ENCODE data around the gene FCHSD1.

FCHSD1 gene

DNA sequence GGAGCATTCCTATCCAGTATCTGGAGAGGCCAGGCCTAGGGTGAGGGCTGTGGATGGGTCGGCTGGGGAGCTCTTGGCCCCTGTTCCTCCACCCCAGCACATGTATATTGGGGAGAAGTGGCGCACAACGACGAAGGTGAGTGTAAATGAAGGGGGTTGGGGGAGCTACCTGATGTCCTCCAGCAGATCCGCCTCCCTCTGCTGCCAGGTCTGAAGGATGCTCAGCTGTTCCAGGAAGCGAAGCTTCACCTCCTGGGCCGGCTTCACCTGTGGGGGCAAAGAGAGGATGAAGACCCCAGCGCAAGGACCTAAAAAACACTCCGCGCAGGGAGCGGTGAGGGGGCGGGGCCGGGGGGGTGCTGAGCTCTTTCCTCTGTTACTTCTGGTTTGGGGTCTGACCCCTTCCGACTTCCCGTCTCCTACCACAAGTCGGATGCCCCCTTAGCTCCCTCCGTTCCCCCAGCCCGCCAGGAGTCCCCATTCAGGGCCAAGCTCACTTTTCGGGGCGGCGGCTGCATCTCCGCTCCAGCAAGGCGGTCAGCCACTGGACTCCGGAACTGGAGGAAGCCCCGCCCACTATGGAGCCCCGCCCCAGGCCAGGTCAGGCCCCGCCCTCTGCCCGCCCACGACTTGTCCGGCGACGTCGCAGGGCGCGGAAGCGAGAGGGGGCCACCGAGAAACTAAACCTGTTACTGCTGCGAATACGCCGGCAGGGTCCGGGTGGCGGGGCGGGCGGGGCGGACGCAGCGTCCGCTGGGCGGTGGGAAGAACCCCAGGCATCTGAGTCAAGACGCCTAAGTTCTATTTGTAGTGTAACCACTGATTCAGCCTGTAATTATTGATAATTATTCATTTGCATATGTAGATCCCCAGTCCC lies at the start of gene FCHSD1:
Gene FCHSD1 (minus strand): TSS at position 568 of the 877 bp plus-strand sequence. CDS start 50 bp downstream, at position 518.
- peaks cover 19% of the 10 kb centered on the region for H3K4me1 Mint-ChIP-seq (ENCODE audit: low read depth)
- H3K4me3 Mint-ChIP-seq = peak within 1 kb of the TSS; percentile 98
- peak; percentile 80 for DNase-seq (ENCODE audit: low spot score)
- no peaks in the 10 kb centered on the region for H3K9me3 Mint-ChIP-seq
- H3K27ac Mint-ChIP-seq = peak within 1 kb of the TSS; percentile 95
- no peaks in the 10 kb centered on the region for H3K27me3 Mint-ChIP-seq (ENCODE audit: low read depth)
- peaks cover 13% of the 10 kb centered on the region for H3K36me3 Mint-ChIP-seq (ENCODE audit: low read depth)

GRCh38 chr5:141697586-141697985 lies 46.4 kb upstream of the FCHSD1 start:
- DNase-seq (ENCODE audit: low spot score) = no peak
- peaks cover 22% of the 10 kb centered on the region for H3K4me1 Mint-ChIP-seq (ENCODE audit: low read depth)
- peaks cover 40% of the 10 kb centered on the region for H3K27me3 Mint-ChIP-seq (ENCODE audit: low read depth)
- no peak overlapping the region for H3K4me3 Mint-ChIP-seq
- no peak overlapping the region for H3K27ac Mint-ChIP-seq
- H3K9me3 Mint-ChIP-seq = no peaks in the 10 kb centered on the region
- no peaks in the 10 kb centered on the region for H3K36me3 Mint-ChIP-seq (ENCODE audit: low read depth)

GRCh38 chr5:141696431-141696830 lies 45.2 kb upstream of the FCHSD1 start:
- peaks cover 25% of the 10 kb centered on the region for H3K4me1 Mint-ChIP-seq (ENCODE audit: low read depth)
- H3K27ac Mint-ChIP-seq = no peak overlapping the region
- no peaks in the 10 kb centered on the region for H3K9me3 Mint-ChIP-seq
- no peak for DNase-seq (ENCODE audit: low spot score)
- H3K27me3 Mint-ChIP-seq (ENCODE audit: low read depth) = peaks cover 38% of the 10 kb centered on the region
- H3K4me3 Mint-ChIP-seq = no peak overlapping the region
- H3K36me3 Mint-ChIP-seq (ENCODE audit: low read depth) = no peaks in the 10 kb centered on the region

DNA sequence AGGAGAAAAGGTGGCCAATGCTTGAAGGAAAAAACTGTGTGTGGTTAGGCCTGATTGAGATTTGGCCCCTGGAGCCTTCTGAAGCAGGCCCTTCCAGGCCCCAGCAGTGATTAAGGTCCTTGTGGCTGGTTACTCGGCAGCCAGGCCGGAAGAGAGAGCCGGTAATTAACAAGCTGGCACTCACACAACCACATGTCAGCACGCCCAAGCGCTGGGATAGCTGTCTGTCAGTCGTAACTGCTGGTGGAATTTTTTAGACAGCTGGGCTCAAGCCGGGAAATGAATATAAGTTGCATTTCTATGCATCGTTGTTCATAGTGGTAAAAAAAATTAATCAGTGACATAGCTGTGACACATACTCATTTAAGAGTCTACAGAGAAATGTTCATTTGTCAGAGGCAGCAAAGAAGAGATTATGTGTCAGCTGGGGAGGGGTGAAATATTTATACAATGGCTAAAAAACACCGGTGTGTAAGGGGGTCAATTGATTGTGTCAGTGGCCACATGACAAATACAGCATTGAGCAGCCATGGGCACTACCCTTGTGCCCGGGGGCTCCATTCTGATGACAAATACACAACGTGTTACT lies 44.5 kb upstream of the FCHSD1 start:
- Mint-ChIP-seq H3K27me3 (ENCODE audit: low read depth) (peaks cover 39% of the 10 kb centered on the region), H3K36me3 (ENCODE audit: low read depth) (no peaks in the 10 kb centered on the region), H3K4me1 (ENCODE audit: low read depth) (peaks cover 26% of the 10 kb centered on the region), H3K4me3 (no peak overlapping the region), H3K27ac (no peak overlapping the region), H3K9me3 (no peaks in the 10 kb centered on the region)
- no peak for DNase-seq (ENCODE audit: low spot score)

- no peaks in the 10 kb centered on the region for H3K36me3 Mint-ChIP-seq (ENCODE audit: low read depth)
These were observed 43.3 kb upstream of the FCHSD1 start for GRCh38 chr5:141694479-141694878.

DNA sequence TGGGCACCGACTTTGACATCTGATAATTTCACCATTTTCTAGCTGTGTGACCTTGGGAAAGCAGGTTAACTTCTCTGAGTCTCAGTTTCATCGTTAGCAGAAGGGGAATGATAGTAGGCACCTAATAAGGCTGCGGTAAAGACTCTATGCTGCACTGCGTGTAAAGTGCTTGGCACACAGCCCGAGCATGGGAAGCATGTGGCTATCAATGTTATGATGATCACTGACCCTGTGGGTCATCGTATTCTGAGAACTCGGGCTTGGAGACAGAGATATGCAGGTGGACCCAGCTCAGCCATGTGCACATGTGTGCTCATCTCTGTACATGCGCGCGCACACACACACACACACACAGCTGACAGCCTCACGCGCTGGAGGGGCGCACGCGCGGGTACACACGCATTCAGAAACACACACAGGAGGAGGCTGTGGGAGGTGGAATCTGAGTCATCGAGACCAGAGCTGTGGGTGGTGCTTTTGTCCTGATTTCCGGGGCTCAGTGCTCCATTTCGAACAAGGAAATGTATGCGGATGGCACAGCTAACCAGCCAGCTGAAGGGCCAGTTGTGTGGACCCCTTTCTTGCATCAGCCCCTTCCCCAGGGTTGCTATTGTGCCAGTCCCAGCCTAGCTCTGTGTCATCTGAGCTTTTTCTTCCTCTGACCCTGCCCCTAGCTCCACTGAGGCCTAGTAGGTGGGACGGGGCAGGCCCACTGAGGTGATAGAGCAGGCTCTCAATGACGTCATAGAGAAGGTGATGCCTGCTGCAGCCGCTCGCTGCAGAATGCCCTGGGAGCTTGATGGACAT lies 41.9 kb upstream of the FCHSD1 start:
- peak overlapping the region; percentile 87 for H3K4me3 Mint-ChIP-seq
- H3K4me1 Mint-ChIP-seq (ENCODE audit: low read depth) = peaks cover 26% of the 10 kb centered on the region
- H3K9me3 Mint-ChIP-seq = no peaks in the 10 kb centered on the region
- peaks cover 27% of the 10 kb centered on the region for H3K27me3 Mint-ChIP-seq (ENCODE audit: low read depth)
- H3K36me3 Mint-ChIP-seq (ENCODE audit: low read depth) = no peaks in the 10 kb centered on the region
- peak overlapping the region; percentile 73 for H3K27ac Mint-ChIP-seq
- DNase-seq (ENCODE audit: low spot score) = peak; percentile 80

More at GRCh38 chr5:141694479-141694878, 43.3 kb upstream of the FCHSD1 start:
- no peak overlapping the region for H3K27ac Mint-ChIP-seq
- H3K4me3 Mint-ChIP-seq = no peak overlapping the region
- peaks cover 26% of the 10 kb centered on the region for H3K4me1 Mint-ChIP-seq (ENCODE audit: low read depth)
- no peaks in the 10 kb centered on the region for H3K9me3 Mint-ChIP-seq
- H3K27me3 Mint-ChIP-seq (ENCODE audit: low read depth) = peaks cover 39% of the 10 kb centered on the region
- no peak for DNase-seq (ENCODE audit: low spot score)

GRCh38 chr5:141692533-141692888 lies 41.3 kb upstream of the FCHSD1 start:
- DNase-seq (ENCODE audit: low spot score) = no peak
- Mint-ChIP-seq H3K9me3 (no peaks in the 10 kb centered on the region), H3K27ac (peak overlapping the region; percentile 77), H3K4me3 (peak overlapping the region; percentile 87), H3K27me3 (ENCODE audit: low read depth) (peaks cover 26% of the 10 kb centered on the region), H3K36me3 (ENCODE audit: low read depth) (no peaks in the 10 kb centered on the region), H3K4me1 (ENCODE audit: low read depth) (peaks cover 26% of the 10 kb centered on the region)

- Mint-ChIP-seq H3K36me3 (ENCODE audit: low read depth) (no peaks in the 10 kb centered on the region), H3K4me1 (ENCODE audit: low read depth) (peaks cover 26% of the 10 kb centered on the region), H3K27ac (peak overlapping the region; percentile 77), H3K9me3 (no peaks in the 10 kb centered on the region), H3K27me3 (ENCODE audit: low read depth) (peaks cover 23% of the 10 kb centered on the region), H3K4me3 (peak overlapping the region; percentile 87)
- peak; percentile 87 for DNase-seq (ENCODE audit: low spot score)
These were observed 40.8 kb upstream of the FCHSD1 start for GRCh38 chr5:141691867-141692532.

DNA sequence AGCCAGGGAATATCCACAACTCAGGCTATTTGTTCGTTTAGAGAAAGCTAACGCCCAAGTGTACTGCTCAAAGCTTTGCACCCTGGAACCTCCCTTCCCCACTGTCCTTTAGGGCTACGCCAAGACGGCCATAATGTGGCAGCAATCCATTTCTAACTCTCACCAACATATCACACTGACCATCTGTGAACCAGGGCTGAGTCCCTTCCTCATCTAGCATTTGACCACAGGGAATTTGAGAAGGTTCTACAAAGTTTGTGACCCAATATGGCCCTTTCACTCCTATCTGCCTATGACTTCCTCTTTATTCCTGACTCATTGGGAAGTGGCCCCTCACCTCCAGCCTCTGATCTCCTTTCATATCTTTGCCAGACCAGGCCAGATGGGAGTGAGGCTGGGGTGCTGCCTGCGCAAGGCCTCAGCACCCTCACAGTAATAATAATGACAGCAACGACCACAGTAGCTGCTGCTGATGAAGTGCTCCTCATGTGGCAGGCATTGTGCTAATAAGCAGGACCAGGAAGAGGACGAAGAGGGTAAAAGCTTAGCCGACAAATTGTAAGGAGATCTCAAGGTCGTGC lies 40.2 kb upstream of the FCHSD1 start:
- peaks cover 23% of the 10 kb centered on the region for H3K27me3 Mint-ChIP-seq (ENCODE audit: low read depth)
- H3K9me3 Mint-ChIP-seq = no peaks in the 10 kb centered on the region
- no peak overlapping the region for H3K27ac Mint-ChIP-seq
- DNase-seq (ENCODE audit: low spot score) = no peak
- H3K36me3 Mint-ChIP-seq (ENCODE audit: low read depth) = no peaks in the 10 kb centered on the region
- H3K4me3 Mint-ChIP-seq = no peak overlapping the region
- H3K4me1 Mint-ChIP-seq (ENCODE audit: low read depth) = peaks cover 26% of the 10 kb centered on the region

- Mint-ChIP-seq H3K27ac (no peak overlapping the region), H3K4me3 (no peak overlapping the region), H3K27me3 (ENCODE audit: low read depth) (peaks cover 21% of the 10 kb centered on the region), H3K9me3 (no peaks in the 10 kb centered on the region), H3K36me3 (ENCODE audit: low read depth) (no peaks in the 10 kb centered on the region), H3K4me1 (ENCODE audit: low read depth) (peaks cover 21% of the 10 kb centered on the region)
- DNase-seq (ENCODE audit: low spot score) = no peak
These were observed 35.6 kb upstream of the FCHSD1 start for GRCh38 chr5:141686648-141687416.

DNA sequence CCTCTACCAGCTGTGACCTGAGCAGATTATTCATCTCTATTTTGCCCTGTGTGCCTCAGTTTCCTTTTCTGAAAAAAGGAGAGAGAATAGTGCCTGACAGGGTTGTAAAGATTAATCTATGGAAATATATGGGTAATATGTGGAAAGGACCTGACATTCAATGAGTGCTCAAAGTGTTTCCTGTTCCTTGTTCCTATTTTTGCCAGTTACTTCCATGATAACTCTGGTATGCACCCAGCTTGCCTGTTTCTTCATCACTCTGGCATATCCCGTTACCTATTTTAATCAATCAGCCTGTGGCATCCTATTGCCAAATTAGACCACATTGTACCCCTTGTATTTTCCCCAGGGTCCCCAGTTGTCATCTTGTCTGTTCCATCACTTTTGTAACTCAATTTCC lies 34.4 kb upstream of the FCHSD1 start:
- H3K36me3 Mint-ChIP-seq (ENCODE audit: low read depth) = no peaks in the 10 kb centered on the region
- H3K27ac Mint-ChIP-seq = no peak overlapping the region
- H3K4me3 Mint-ChIP-seq = no peak overlapping the region
- H3K9me3 Mint-ChIP-seq = no peaks in the 10 kb centered on the region
- peaks cover 24% of the 10 kb centered on the region for H3K4me1 Mint-ChIP-seq (ENCODE audit: low read depth)
- peaks cover 13% of the 10 kb centered on the region for H3K27me3 Mint-ChIP-seq (ENCODE audit: low read depth)
- no peak for DNase-seq (ENCODE audit: low spot score)

DNA sequence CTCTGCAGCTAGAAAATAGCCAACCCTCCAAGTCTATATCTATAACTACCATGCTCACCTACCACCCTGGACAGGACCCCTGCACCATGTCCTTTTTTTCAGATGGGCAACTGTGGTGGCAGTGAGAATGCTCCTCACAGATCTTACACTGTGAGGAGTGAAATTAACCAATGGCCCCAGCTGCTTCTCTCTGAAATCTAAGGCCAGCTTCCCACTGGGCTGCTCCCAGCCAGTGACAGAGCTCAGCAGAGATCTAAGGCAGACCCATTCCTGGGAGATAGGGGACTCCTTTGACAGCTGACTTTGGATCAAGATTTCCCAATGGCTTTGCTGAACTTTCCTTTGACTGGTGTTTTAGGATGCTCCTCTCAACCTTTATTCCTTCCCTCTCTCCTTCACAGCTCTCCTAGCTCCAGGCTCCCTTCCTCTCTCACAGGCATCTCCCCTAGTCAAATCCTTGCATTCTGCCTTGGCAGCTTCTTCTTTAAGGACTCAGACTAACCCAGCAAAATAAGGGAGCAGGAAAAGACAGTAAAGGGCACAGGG lies 32.5 kb upstream of the FCHSD1 start:
- peaks cover 2% of the 10 kb centered on the region for H3K27me3 Mint-ChIP-seq (ENCODE audit: low read depth)
- no peak overlapping the region for H3K27ac Mint-ChIP-seq
- no peak overlapping the region for H3K4me3 Mint-ChIP-seq
- no peaks in the 10 kb centered on the region for H3K9me3 Mint-ChIP-seq
- H3K36me3 Mint-ChIP-seq (ENCODE audit: low read depth) = no peaks in the 10 kb centered on the region
- DNase-seq (ENCODE audit: low spot score) = no peak
- H3K4me1 Mint-ChIP-seq (ENCODE audit: low read depth) = peaks cover 24% of the 10 kb centered on the region

Data from T-helper 2 cell treated with Interferon-gamma antibody and Interleukin-4, amounts not matched to agents 5 μg/mL and 100 μg/mL, for 36 hours (primary cell).